Head of caudate nucleus (tissue), 42 donors: ENCODE measurements around the gene TRIM46.
"Not testable (repeated sequence)": the region's sequence is repeated elsewhere in the genome, so short reads cannot be mapped to it uniquely, and the experiment has no call there.

Experiments used
- DNase-seq, 42 donors: peaks; one replicate each; pipeline versions ENCODE4 v3.0.0 to v3.0.0-alpha.2; 2020 to 2021; ENCODE audit warnings: mixed read lengths in 7 of 42
- intact Hi-C: fragments of 100-400 bp; cut with DNase I; formaldehyde crosslinking; loops from one replicate; pipeline ENCODE4 v1.15.0; 2022

Gene TRIM46

DNA sequence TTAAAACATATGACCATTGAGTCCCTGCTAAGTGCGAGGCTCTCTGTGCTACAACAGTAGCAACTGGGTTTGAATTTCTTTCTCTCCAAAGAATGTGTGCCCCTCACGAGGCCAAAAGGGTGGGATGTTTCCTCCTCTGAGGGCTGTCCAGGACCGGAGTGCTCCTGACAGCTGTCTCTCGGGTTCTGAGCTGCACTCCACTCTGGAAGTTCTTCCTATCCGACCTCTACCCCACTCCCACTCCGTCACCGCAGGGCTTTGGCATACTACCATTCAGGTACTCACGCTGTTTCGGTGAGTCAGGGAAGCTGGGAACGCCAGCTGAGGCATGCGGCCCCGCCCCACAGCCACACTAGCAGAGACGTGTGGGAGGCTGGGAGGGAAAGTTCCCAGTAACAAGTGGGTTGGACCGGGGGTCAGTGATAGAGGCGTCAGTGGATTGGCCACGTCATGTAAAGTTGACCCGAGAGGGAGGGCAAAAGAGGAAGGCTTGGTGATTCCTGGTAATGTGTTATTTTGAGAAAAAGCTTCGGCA is 38.7 kb upstream of the TRIM46 start:
- intact Hi-C loops, result no loop called here

DNA sequence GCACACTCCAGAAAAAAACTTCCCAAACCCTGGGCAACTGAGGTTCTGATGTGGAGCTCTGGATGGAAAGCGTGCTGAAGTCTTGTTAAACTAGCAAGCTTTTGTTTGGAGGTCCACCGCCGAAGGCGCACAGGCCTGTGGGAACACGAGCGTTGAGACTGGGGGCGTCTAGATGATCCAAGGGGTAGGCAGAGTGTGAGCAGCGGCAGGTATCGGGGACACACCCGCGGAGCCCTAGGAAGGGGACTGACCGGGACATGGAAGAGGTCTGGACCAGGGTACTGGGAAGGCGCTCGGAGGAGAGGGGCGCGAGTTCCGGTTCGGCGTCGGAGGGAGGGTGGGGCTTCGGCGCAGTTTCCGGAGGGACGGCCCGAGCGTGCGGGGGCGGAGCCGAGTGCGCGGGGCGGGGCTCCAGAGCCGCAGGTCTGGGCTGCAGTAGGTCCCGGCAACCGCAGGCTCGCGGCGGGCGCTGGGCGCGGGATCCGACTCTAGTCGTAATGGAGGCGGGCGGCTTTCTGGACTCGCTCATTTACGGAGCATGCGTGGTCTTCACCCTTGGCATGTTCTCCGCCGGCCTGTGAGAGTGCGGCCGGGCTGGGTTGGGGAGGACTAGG is 38.1 kb upstream of the TRIM46 start, which contains the start of gene SLC50A1:
TSS of gene SLC50A1 (plus strand) at position 438 of the 614 bp plus-strand sequence. CDS start at position 498, 60 bp downstream.
- DNase-seq, result peak; percentile 83 to 97 (median 94)
- intact Hi-C loops, result no loop called here

More for the DNA sequence above, 38.7 kb upstream of the TRIM46 start:
- DNase-seq, result peak; percentile 56 to 96 (median 85)

DNA sequence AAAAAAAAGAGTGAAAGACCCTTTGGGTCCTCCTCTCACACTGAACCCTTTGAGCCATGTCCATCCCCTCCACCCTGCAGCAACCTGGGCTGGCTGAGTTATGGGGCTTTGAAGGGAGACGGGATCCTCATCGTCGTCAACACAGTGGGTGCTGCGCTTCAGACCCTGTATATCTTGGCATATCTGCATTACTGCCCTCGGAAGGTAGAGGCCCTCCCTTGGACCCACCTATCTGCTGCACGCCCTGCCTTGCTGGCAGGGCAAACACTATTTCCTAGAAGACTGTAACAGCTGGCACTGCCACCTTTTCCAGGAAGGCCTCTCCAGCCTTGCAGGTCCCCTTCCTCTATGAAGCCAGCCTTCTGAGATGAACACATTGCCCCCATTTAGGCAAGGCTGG is 36.9 kb upstream of the TRIM46 start:
- intact Hi-C loops, result no loop called here
- peak in 2 of 42 donors; percentile 9 to 13 for DNase-seq

DNA sequence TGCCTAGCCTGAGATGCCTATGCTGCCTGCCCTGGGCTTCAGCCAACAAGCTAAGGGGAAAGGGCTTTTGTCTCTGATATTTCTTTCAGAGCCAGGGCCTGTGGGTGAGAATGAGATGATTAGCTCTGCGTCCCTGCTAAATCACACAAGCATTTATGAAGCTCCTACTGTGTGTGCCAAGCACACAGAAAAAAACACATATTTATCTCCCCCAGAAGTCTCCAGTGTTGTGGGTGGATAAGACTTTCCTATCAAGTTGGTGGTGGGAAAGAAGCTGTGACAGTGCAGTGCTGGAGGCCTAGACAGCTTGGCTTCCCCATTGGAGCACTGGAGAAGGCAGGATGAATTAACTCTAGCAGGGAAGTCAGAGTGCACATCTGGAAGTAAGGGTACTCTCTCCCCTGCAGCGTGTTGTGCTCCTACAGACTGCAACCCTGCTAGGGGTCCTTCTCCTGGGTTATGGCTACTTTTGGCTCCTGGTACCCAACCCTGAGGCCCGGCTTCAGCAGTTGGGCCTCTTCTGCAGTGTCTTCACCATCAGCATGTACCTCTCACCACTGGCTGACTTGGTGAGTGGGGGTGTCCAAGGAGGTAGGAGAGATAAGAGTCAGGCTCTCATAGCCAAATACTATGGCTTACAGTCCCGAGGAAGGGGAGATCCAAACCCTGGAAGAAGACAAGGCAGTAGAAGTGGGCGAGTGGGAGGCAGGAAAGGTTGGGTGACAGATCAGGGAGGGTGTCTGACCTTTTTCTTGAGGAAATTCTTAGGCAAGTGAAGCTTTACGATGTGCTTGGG is 36.3 kb upstream of the TRIM46 start:
- no peak for DNase-seq
- intact Hi-C loops, result no loop called here

DNA sequence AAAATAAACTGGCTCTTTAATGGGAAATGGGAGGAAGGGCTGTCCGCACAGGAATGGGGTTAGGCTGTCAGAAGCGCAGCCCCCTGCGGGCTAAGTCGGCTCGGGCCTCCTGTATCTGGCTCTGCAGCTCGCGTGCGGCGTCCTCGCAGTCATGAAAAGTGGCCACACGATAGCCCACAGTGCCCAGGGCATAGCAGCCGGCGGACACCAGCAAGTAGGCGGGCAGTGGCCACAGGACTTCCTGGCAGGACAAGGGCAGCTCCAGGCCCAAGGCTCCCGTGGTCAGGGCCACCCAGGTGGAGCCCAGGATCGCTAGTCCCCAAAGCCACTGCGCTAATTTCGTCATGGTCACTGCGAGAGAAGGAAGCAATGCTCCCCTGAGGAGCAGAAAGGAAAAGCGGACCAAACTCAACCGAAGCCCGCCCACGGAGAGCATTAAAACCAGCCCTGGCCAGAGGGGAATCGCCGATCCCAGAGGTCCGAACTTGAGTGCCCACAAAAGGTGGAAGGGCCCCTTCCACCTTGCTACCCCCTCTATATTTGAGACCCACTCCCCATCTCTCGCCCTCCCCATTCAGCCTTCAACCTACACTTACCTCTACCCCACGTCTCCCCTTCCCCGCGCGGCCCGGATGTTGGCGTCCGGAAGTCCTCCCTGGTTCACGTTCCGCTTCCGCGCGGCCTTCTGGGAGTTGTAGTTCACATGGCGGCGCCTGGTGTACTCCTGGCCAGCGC is 33.6 kb upstream of the TRIM46 start, which contains the start of gene DPM3:
TSS of gene DPM3 (minus strand) at position 637 of the 735 bp plus-strand sequence. CDS start at position 346, 291 bp downstream.
- peak; percentile 87 to 97 (median 95) for DNase-seq
- intact Hi-C loops, result no loop called here

DNA sequence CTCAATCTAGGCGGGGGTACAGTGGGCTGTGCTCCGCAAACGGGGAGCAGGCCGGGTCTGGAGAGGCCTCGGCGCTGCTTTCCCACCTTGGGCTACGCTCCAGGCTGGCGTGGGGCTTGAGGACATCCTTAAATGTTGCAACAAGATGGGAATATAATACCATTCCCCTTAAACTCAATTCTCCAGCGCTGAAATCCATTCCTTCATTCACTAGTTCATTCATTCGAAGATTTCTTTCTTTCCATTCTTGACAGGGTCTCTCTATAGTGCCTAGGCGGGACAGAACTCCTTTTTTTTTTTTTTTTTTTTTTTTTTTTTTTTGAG is 33.1 kb upstream of the TRIM46 start:
- no peak for DNase-seq
- intact Hi-C loops, result no loop called here

DNA sequence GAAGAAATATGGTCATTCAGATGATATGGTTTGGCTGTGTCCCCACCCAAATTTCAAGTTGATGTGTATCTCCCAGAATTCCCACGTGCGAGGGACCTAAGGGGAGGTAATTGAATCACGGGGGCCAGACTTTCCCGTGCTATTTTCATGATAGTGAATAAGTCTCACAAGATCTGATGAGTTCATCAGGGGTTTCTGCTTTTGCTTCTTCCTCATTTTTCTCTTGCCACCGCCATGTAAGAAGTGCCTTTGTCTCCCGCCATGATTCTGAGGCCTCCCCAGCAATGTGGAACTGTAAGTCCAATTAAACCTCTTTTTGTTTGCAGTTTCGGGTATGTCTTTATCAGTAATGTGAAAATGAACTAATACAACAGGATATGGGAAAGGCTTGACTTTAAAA is 31.9 kb upstream of the TRIM46 start:
- intact Hi-C loops, result no loop called here
- no peak for DNase-seq

DNA sequence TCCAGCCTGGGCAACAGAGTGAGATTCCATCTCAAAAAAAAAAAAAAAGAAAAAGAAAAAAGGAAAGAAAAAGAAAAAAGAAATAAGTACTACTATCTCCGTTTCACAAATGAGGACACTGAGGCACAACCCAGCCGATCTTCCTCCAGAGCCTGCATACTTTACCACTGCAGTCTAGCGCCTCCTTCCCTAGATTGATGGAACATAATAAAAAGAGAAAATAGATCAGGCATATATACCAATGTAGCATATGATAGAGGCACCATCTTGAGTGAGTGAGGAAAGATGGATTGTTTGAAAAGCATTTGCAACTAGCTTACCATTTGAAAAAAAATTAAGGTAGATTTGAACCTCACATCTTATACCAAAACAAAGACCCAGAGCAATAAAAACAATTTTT is 28.2 kb upstream of the TRIM46 start:
- intact Hi-C loops, result no loop called here

DNA sequence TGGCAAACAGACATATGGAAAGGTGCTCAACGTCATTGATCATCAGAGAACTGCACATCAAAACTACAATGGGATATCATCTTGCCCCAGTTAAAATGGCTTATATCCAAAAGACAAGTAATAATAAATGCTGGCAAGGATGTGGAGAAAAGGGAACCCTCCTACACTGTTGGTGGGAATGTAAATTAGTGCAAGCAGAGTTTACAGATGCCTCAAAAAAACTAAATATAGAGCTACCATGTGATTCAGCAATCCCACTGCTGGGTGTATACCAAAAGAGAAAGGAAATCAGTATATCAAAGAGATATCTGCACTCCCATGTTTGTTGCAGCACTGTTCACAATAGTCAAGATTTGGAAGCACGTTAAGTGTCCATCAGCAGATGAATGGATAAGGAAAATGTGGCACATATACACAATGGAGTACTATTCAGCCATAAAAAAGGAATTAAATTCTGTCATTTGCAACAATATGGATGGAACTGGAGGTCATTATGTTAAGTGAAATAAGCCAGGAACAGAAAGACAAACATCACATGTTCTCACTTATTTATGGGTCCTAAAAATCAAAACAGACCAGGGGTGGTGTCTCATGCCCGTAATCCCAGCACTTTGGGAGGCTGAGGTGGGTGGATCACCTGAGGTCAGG is 17.5 kb upstream of the TRIM46 start:
- DNase-seq, intact Hi-C loops: not testable (repeated sequence)

More for the DNA sequence above, 28.2 kb upstream of the TRIM46 start:
- DNase-seq, result no peak

DNA sequence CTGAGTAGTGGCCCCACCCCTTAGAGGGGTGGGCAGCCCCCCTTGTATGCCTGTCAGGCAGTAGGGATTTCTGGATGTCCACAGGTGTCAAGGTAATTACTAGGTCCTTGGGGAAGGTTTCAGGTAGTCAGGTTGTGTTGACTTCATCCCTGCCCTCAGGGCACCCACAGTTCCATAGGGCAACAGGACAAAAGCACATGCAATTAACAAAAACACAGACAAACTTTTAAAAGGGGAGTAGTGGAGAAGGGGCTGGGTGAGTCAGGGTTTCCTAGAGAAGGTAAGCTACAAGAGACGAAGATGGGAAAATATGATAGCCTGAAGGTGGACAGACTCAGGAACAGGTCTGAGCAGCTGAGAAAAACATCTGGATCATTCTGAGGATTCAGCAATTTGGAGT is 14.7 kb upstream of the TRIM46 start:
- intact Hi-C loops, result no loop called here
- DNase-seq, result no peak

DNA sequence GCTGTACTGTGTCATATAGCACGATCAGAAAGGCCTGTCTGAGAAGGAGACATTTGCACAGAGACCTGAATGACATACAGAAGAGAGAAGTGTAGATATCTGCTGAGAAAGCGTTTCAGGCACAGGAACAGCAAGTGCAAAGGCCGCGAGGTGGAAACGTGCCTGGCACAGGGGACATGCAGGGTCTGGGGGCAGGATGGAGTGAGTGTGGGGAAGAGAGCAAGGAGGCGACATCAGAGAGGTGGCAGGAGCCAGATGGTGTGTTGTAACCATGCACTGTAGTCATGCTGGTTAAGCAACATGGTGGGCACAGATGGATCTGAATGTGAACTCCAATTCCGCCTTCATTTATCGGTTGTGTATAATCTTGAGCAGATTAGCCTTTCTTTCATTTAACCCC is 13.5 kb upstream of the TRIM46 start:
- intact Hi-C loops, result no loop called here
- no peak for DNase-seq

DNA sequence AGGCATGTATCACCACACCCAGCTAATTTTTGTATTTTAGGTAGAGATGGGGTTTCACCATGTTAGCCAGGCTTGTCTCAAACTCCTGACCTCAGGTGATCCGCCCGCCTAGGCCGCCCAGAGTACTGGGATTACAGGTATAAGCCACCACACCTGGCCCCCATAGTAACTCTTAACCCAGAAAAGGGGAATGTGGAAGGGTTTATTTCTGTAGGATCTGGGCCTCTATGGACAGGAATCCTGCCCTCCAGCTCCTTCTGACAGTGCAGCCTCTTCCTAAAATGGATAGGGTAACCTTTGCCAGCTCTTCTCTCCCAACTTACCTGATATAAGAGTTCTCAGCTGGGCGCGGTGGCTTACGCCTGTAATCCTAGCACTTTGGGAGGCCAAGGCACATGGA is 11.0 kb upstream of the TRIM46 start:
- intact Hi-C loops, result not testable (repeated sequence)

DNA sequence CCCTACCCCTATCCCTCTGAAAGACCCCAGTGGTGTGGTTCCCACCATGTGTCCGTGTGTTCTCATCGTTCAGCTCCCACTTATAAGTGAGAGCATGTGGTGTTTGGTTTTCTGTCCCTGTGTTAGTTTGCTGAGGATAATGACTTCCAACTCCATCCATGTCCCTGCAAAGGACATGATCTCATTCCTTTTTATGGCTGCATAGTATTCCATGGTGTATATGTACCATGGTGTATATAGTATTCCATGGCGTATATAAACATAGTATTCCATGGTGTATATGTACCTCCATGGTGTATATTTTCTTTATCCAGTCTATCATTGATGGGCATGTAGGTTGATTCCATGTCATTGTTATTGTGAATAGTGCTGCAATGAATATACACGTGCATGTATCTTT is 9.9 kb upstream of the TRIM46 start:
- DNase-seq, result peak in 1 of 42 donors; percentile 1

More for the DNA sequence above, 11.0 kb upstream of the TRIM46 start:
- DNase-seq, result not testable (repeated sequence)

DNA sequence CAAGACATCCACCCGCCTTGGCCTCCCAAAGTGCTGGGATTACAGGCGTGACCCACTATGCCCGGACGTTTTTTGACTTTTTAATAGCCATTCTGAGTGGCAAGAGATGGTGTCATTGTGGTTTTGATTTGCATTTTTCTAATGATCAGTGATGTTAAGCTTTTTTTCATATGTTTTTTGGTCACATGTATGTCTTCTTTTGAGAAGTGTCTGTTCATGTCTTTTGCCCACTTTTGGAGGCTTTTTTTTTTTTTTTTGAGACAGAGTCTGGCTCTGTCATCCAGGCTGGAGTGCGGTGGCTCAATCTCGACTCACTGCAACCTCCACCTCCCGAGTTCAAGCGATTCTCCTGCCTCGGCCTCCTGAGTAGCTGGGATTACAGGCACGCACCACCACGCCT is 9.0 kb upstream of the TRIM46 start:
- intact Hi-C loops, result not testable (repeated sequence)
- peak in 1 of 42 donors; percentile 5 for DNase-seq

More for the DNA sequence above, 9.9 kb upstream of the TRIM46 start:
- intact Hi-C loops, result not testable (repeated sequence)

DNA sequence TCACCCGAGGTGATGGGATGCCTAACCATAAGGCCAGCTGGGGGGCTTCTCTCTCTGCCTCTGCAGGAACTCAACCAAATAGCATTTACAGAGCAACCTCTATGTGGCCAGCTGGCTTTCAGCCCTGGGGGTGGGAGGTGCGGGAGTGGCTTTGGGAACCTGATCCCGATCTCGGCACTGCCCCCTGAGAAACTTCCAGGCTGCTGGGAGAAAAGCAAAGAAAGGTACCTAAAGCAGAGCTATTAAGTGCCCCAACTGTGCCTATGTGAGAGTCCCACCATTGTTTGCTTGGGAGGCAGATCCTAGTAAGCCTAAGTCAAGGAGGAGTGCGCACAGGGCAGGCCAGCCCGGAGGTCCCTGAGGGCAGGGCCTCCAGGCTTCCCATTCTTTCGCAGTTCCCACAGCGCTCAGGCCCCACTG is 7.6 kb upstream of the TRIM46 start:
- intact Hi-C loops, result no loop called here

DNA sequence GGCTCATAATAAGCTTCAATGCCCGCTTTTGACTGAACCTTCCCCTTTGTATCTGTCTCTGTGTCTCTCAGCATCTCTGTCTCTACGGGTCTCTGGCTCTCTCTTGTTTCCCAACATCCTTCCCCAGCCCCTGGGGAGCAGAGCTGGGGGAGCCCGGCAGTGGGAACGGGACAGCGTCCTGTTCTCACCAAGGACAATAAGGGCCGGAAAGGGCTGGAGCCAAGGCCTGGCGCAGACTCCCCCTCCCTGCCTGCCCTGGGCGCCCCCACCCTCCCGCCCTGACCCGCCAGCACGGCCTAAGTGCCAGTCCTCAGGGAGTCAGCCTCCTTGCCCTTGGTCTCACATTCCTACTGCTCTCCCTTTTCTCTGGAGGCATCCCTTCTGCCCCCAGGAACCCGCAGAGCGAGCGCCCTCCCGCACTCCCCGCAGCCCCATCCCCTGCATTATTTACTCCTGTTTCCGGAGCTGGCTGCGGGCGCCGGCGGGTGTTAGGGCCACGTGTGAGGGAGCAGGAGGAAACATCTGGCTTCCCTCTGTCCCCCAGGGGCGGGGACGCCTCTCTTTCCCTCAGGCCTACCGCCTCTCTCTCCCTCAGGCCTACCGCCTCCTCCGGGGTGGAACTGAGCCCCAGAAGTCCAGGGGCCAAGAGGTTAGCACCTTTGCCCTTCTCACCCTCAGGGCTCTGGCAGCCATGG is 7.0 kb upstream of the TRIM46 start:
- intact Hi-C loops, result no loop called here
- DNase-seq, result peak in 39 of 42 donors; percentile 23 to 75 (median 53)

More for the DNA sequence above, 7.6 kb upstream of the TRIM46 start:
- DNase-seq, result peak in 2 of 42 donors; percentile 20 to 42

DNA sequence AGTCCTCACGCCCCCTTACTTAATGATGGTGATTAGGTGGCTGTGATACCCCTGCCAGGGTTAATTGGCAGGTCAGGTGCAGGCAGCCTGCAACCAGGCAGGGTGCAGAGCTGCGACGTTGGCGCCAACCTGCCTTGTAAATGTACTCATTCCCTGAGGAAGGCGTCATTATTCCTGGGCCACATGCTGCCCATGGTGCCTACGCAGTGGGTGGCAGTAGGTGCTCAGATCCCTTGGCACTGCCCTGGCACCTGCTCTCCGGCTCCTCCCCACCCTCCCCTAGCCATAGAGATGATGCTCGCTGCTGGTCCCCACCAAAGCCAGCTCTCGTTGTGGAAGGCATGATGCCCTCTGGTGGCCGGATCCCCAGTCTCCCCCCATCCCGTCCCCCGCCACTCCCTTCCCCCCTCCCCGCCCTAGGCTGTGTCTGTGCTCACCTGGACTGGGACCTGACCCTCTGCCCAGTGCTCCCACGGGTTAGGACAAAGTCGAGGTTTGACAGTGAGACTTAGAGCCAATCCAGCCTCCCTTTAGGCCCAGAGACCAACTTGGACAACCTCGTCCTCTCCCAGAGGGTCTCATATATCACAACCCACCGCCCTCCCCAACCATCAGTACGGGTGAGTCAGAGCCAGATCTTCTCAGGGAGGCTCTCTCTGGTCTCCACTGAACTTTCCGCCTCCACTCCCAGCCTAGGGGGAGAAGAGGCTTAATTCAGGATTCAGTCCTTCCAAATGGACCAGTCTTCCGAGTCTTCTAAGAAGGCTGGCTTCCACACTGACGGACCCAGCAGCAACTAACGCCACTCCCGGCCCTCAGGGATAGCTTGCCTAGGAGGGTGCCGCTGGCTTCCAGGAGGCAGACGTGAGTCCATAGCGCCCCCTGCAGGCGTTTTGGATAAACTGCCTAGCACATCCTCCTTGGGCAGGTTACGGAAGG is 6.2 kb upstream of the TRIM46 start:
- peak; percentile 90 to 98 (median 95) for DNase-seq
- intact Hi-C loops, result loop anchor here (1.0 kb wide), 1 partner anchor 76 kb away; no protein-coding TSS in a partner anchor
